Mononuclear cell (primary cell): Measurements from ENCODE around the gene TPM3. TPM values are rescaled to one million over a fixed set of nuclear protein-coding genes. Genes with fewer than 3 reads are reported as not detected.

Experiments
- H3K27me3 ChIP-seq: 2 replicates; pipeline ENCODE4 v1.6.0; 2011; ENCODE audit warnings: low read length, control low read depth; ENCODE audit not compliant: insufficient read depth
- H3K4me1 ChIP-seq: 2 replicates; pipeline ENCODE4 v1.5.1; 2011; ENCODE audit warnings: mild to moderate bottlenecking, low read length, control low read depth; ENCODE audit not compliant: insufficient read depth
- H3K4me3 ChIP-seq: 2 replicates; pipeline ENCODE4 v1.5.1; 2011; ENCODE audit warnings: mild to moderate bottlenecking, low read length, moderate library complexity
- H3K9me3 ChIP-seq: 2 replicates; pipeline ENCODE4 v1.5.1; 2011; ENCODE audit warnings: low read depth, mild to moderate bottlenecking, control low read depth, low read length
- total RNA-seq: library from RNA; depleted of rRNA; stranded (reverse); fragments of >200 nt; gene quantifications from one replicate; pipeline ENCODE4 v1.2.3, GENCODE V29; 2012

TPM3 gene
- total RNA-seq, 1 donor, result 973 TPM

DNA sequence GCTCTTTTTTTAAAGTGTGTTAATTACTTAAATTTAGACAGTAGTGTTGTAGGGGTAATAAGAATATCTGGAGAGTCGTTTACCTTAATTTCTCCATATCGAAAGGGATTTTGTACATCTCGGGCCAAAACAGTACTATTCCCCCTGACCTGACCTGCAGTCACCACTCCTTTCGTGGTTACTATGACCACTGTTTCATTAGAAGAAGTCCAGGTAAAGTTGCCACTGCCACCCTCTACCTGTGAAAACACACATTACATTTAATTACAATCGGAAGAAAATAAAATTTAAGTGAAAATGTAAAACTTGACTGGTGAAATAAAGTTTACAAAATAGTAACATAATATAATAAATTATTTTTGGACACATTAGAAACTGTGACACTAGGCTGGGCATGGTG is 74.3 kb downstream of the TPM3 start:
- Histone ChIP-seq H3K4me1 (peaks cover 5% of the 10 kb centered on the region), H3K9me3 (no peaks in the 10 kb centered on the region), H3K27me3 (no peaks in the 10 kb centered on the region), H3K4me3 (no peak overlapping the region)

DNA sequence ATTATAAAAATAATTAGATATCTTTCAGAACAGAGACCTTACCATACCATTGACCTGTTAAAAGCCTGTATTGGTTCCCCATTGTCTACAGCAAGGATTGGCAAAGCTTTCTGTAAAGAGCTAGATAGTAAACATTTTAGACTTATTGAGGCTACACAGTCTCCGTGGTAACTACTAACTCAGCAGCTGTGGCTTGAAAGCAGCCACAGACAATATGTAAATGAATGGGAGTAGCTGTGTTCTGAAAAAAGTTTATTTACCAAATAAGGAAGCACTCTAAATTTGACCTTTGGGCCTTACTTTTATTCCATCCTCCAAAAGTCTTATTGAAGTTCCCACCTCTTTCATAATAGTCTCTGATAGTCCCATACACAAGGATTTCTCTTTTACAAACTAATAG is 76.7 kb downstream of the TPM3 start:
- no peak overlapping the region for H3K4me3 ChIP-seq
- no peaks in the 10 kb centered on the region for H3K9me3 ChIP-seq
- peaks cover 5% of the 10 kb centered on the region for H3K4me1 ChIP-seq
- no peaks in the 10 kb centered on the region for H3K27me3 ChIP-seq

Other genes with a start within 250 kb of the TPM3 start
- gene DENND4B, start 245.4 kb downstream of the TPM3 start, total RNA-seq, result 37.3 TPM
- 31.2 TPM for gene CRTC2, start 233.5 kb downstream of the TPM3 start, total RNA-seq
- gene SLC39A1, start 228.6 kb downstream of the TPM3 start, total RNA-seq, result 15.8 TPM
- 2.4 TPM for gene CREB3L4, start 224.2 kb downstream of the TPM3 start, total RNA-seq
- 160 TPM for gene JTB, start 214.4 kb downstream of the TPM3 start, total RNA-seq
- gene RAB13, start 205.8 kb downstream of the TPM3 start, total RNA-seq, result 1.2 TPM
- 8,524 TPM for gene RPS27, start 201.3 kb downstream of the TPM3 start, total RNA-seq
- gene NUP210L, start 37.0 kb downstream of the TPM3 start, total RNA-seq, result under 0.01 TPM
- gene CFAP141, start 14.2 kb upstream of the TPM3 start, total RNA-seq, result not detected
- gene UBAP2L, start 28.9 kb upstream of the TPM3 start, total RNA-seq, result 109 TPM
- 36.5 TPM for gene HAX1, start 80.5 kb upstream of the TPM3 start, total RNA-seq
- gene AQP10, start 129.0 kb upstream of the TPM3 start, total RNA-seq, result 4.1 TPM
- 59.8 TPM for gene ATP8B2, start 133.4 kb upstream of the TPM3 start, total RNA-seq
- gene IL6R, start 213.2 kb upstream of the TPM3 start, total RNA-seq, result 29.2 TPM